OCI-LY7 (cell line): ENCODE data around the gene BIRC2. TPM values are rescaled to one million over a fixed set of nuclear protein-coding genes. Genes with fewer than 3 reads are reported as not detected.
"Not testable (repeated sequence)": the region's sequence is repeated elsewhere in the genome, so short reads cannot be mapped to it uniquely, and the experiment has no call there.

Source experiments
- Bru-seq: library from RNA; stranded (reverse); fragments of 400-500 nt; gene quantifications from one replicate; lab custom pipeline; 2021; lab: Mats Ljungman, UMichigan
- BruChase-seq, 2 experiments: library from RNA; stranded (reverse); fragments of 400-500 nt; gene quantifications; one replicate each; lab custom pipeline; 2021; lab: Mats Ljungman, UMichigan
- BruUV-seq: library from RNA; stranded (reverse); fragments of 400-500 nt; replicated peaks from 2 replicates; lab custom pipeline; 2021; lab: Mats Ljungman, UMichigan
- CTCF ChIA-PET: fragments of 300-600 bp; sonication (Branson Sonifier 250); formaldehyde crosslinking; loops from one replicate; lab custom pipeline; 2022; ENCODE audit warnings: antibody characterized with exemption; ENCODE audit not compliant: unreplicated experiment; lab: Charles Lee
- POLR2A ChIA-PET: fragments of 300-600 bp; sonication (Branson Sonifier 250); formaldehyde crosslinking; loops from one replicate; lab custom pipeline; 2022; ENCODE audit warnings: antibody characterized with exemption; lab: Charles Lee
- DNase-seq: peaks from one replicate; pipeline ENCODE4 v3.0.0-alpha.2; 2015; ENCODE audit warnings: low spot score
- H2AFZ ChIP-seq: fragments of 200-600 bp; sonication (generic), shearing (Covaris generic); 2 replicates; pipeline ENCODE4 v1.6.1; 2014; ENCODE audit warnings: mild to moderate bottlenecking, antibody characterized with exemption, low read length, moderate library complexity
- H3K27ac ChIP-seq: fragments of 200-600 bp; sonication (generic); 2 replicates; pipeline ENCODE4 v1.5.1; 2014; ENCODE audit warnings: mixed run types, low read depth, mild to moderate bottlenecking, moderate library complexity, low read length, inconsistent platforms; ENCODE audit not compliant: poor library complexity, severe bottlenecking
- H3K36me3 ChIP-seq: fragments of 200-600 bp; sonication (generic); 2 replicates; pipeline ENCODE4 v1.6.1; 2014; ENCODE audit warnings: mild to moderate bottlenecking, antibody characterized with exemption, low read length, moderate library complexity, mixed read lengths; ENCODE audit not compliant: insufficient read depth
- H3K4me1 ChIP-seq: fragments of 200-600 bp; sonication (generic); 2 replicates; pipeline ENCODE4 v1.5.1; 2014; ENCODE audit warnings: mild to moderate bottlenecking, low read length; ENCODE audit not compliant: insufficient read depth, poor library complexity, severe bottlenecking
- H3K4me2 ChIP-seq: fragments of 200-600 bp; sonication (generic); 2 replicates; pipeline ENCODE4 v1.6.1; 2014; ENCODE audit warnings: mild to moderate bottlenecking, low read length
- H3K4me3 ChIP-seq: fragments of 200-600 bp; sonication (generic); 2 replicates; pipeline ENCODE4 v1.5.1; 2014; ENCODE audit warnings: mild to moderate bottlenecking, low read depth, low read length; ENCODE audit not compliant: poor library complexity, severe bottlenecking
- H3K79me2 ChIP-seq: fragments of 200-600 bp; sonication (generic); 2 replicates; pipeline ENCODE4 v1.6.1; 2016; ENCODE audit warnings: low read depth, mild to moderate bottlenecking, low read length, moderate library complexity, mixed read lengths; ENCODE audit not compliant: insufficient read depth
- H3K9me2 ChIP-seq: fragments of 200-600 bp; sonication (generic); 2 replicates; pipeline ENCODE4 v1.6.1; 2016; ENCODE audit warnings: mild to moderate bottlenecking, low read length, mixed read lengths; ENCODE audit not compliant: insufficient read depth
- H3K9me3 ChIP-seq: fragments of 200-600 bp; sonication (generic); 2 replicates; pipeline ENCODE4 v1.6.1; 2014; ENCODE audit warnings: mild to moderate bottlenecking, mixed run types, low read length, mixed read lengths
- H4K20me1 ChIP-seq: fragments of 200-600 bp; sonication (generic); 2 replicates; pipeline ENCODE4 v1.6.1; 2014; ENCODE audit warnings: mild to moderate bottlenecking, antibody characterized with exemption, low read length, moderate library complexity, mixed read lengths; ENCODE audit not compliant: insufficient read depth
- EZH2phosphoT487 ChIP-seq: fragments of 200-600 bp; sonication (generic); IDR thresholded peaks from 2 replicates; pipeline ENCODE4 v1.6.1; 2018; ENCODE audit warnings: low read depth, borderline replicate concordance, mild to moderate bottlenecking, mixed run types, antibody characterized with exemption, low read length, moderate library complexity, mixed read lengths
- intact Hi-C: fragments of 100-400 bp; cut with micrococcal nuclease; formaldehyde crosslinking; loops from one replicate; pipeline ENCODE4 v1.10.0; 2022; ENCODE audit not compliant: unreplicated experiment
- long read RNA-seq: library from polyadenylated mRNA; stranded (forward); transcript quantifications from one replicate; pipeline ENCODE4 v2.0.0, GENCODE V29; 2022
- total RNA-seq, 2 experiments: library from RNA; depleted of rRNA in 1 of 2; stranded (reverse); fragments of >200 nt in 1 of 2; shearing (Covaris generic) in 1 of 2; gene quantifications; 2 replicates each; pipeline ENCODE4 v1.2.3, GENCODE V29; 2014 to 2022
- TF ChIP-seq, protein P1 (sequence below): fragments of 200-600 bp; sonication (generic); conservative IDR thresholded peaks from 2 replicates; pipeline ENCODE4 v1.5.1; 2014; ENCODE audit warnings: mild to moderate bottlenecking, antibody characterized with exemption, low read length, moderate library complexity, mixed read lengths

BIRC2 gene
- total RNA-seq (2014; rRNA removed; shearing (Covaris generic)) (32.6 and 38.0 TPM in 2 replicates), total RNA-seq (2022) (36.1 and 40.7 TPM in 2 replicates), Bru-seq, nascent RNA (percentile 86 among the genes with signal in this experiment), BruChase-seq, experiment 1, labeled RNA remaining after a 6-hour chase (percentile 87 among the genes with signal in this experiment), BruChase-seq, experiment 2, labeled RNA remaining after a 2-hour chase (percentile 91 among the genes with signal in this experiment)
- long read RNA-seq, full-length matches to known transcripts: 67 of 105 reads
- long read RNA-seq, partial matches to known transcripts: 21 of 105 reads
- long read RNA-seq, other reads (novel, unspliced or antisense): 17 of 105 reads

DNA sequence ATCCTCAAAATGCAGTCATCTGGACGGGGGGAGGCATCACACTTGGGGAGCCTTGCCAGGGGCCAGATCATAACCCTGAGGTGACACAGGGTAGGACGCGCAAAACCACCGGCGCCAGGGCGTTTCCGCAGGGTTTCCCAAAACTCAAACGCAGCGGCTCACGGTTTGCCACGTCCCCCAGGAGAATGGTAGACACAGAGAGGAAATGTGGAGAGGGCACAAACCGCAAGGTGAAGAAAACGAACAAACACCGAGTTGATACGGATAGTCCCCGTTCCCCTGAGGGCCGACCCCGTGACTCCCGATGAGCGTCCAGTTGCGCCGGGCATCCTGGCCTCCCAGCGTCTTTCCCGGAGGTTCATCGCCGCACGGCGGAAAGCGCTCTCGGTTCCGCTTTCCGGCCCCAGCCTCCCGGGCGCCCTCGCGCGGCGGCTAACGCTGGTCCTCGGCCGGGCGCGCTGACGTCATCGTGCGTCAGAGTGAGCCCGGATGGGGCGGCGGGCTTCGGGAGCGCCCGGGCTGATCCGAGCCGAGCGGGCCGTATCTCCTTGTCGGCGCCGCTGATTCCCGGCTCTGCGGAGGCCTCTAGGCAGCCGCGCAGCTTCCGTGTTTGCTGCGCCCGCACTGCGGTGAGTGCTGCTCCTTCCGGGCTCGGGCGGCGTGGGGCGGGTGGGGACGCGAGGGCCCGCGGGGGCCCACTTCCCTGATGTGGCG is at the start of gene BIRC2:
BIRC2 (plus strand) TSS at position 467 of the 714 bp plus-strand sequence. CDS start 2,641 bp downstream, outside the sequence.
- Histone ChIP-seq H3K9me3 (no peaks in the 10 kb centered on the region), H4K20me1 (no peaks in the 10 kb centered on the region), H3K79me2 (peaks cover 36% of the 10 kb centered on the region), H3K36me3 (peaks cover 25% of the 10 kb centered on the region), H3K27ac (peak within 1 kb of the TSS; percentile 78), H3K9me2 (no peaks in the 10 kb centered on the region), H2AFZ (peak within 1 kb of the TSS; percentile 81), H3K4me2 (peak within 1 kb of the TSS; percentile 89), H3K4me3 (peak within 1 kb of the TSS; percentile 76), H3K4me1 (peaks cover 25% of the 10 kb centered on the region)
- TF ChIP-seq EZH2phosphoT487: no peak
- TF ChIP-seq, protein P1, sequence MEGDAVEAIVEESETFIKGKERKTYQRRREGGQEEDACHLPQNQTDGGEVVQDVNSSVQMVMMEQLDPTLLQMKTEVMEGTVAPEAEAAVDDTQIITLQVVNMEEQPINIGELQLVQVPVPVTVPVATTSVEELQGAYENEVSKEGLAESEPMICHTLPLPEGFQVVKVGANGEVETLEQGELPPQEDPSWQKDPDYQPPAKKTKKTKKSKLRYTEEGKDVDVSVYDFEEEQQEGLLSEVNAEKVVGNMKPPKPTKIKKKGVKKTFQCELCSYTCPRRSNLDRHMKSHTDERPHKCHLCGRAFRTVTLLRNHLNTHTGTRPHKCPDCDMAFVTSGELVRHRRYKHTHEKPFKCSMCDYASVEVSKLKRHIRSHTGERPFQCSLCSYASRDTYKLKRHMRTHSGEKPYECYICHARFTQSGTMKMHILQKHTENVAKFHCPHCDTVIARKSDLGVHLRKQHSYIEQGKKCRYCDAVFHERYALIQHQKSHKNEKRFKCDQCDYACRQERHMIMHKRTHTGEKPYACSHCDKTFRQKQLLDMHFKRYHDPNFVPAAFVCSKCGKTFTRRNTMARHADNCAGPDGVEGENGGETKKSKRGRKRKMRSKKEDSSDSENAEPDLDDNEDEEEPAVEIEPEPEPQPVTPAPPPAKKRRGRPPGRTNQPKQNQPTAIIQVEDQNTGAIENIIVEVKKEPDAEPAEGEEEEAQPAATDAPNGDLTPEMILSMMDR: peak; percentile 75
- ChIA-PET CTCF (no interaction called here), POLR2A (interaction anchor here (0.7 kb wide), 2 partner anchors 26 to 190 kb away, joined by 3 to 4 read pairs; no protein-coding TSS in a partner anchor)
- no TSS peak for BruUV-seq
- DNase-seq: peak; percentile 95
- intact Hi-C loops: loop anchor here (1.0 to 2.0 kb wide), 5 partner anchors 26 to 148 kb away; partner anchors contain the start of genes BIRC3 and TMEM123

DNA sequence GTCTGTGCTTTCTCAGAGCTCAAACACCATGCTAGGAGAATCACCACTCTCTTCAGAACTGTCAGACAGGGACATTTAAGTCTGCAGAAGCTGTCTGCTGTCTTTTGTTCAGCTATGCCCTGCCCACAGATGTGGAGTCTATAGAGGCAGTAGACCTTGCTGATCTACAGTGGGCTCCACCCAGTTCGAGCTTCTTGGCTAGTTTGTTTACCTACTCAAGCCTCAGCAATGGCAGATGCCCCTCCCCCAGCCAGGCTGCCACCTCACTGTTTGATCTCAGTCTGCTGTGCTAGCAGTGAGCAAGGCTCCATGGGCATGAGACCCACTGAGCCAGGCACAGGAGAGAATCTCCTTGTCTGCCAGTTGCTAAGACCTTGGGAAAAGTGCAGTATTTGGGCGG is 46.2 kb upstream of the BIRC2 start:
- POLR2A ChIA-PET, H3K4me3 ChIP-seq, H2AFZ ChIP-seq, intact Hi-C loops, H4K20me1 ChIP-seq, H3K27ac ChIP-seq, DNase-seq, CTCF ChIA-PET, H3K79me2 ChIP-seq, H3K36me3 ChIP-seq, H3K4me2 ChIP-seq, BruUV-seq, H3K9me2 ChIP-seq: not testable (repeated sequence)
- Histone ChIP-seq H3K9me3 (peaks cover 22% of the 10 kb centered on the region), H3K4me1 (peaks cover 14% of the 10 kb centered on the region)

DNA sequence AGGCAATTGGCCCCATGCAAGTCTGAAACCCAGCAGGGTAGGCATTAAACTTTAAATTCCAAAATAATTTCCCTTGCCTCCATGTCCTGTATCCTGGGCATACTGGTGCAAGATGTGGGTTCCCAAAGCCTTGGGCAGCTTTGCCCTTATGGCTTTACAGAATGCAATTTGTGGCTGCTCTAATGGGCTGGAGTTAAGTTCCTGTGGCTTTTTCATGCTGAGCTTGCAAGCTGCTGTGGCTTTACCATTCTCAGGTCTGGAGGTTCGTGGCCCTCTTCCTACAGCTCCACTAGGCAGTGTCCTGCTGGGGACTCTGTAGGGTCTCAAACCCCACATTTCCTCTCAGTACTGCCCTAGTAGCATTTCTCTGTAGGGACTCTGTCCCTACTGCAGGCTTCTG is 44.8 kb upstream of the BIRC2 start:
- no peak overlapping the region for H2AFZ ChIP-seq
- no peaks in the 10 kb centered on the region for H3K79me2 ChIP-seq
- peaks cover 28% of the 10 kb centered on the region for H3K4me1 ChIP-seq
- peaks cover 4% of the 10 kb centered on the region; the same call in 1 of the 2 replicates for H3K36me3 ChIP-seq
- H4K20me1 ChIP-seq: no peaks in the 10 kb centered on the region
- BruUV-seq: no TSS peak
- H3K27ac ChIP-seq: no peak overlapping the region
- no peak overlapping the region for H3K4me3 ChIP-seq
- no peaks in the 10 kb centered on the region for H3K9me2 ChIP-seq
- intact Hi-C loops: no loop called here
- ChIA-PET POLR2A (interaction anchor here (1.2 to 1.4 kb wide), 2 partner anchors 9 to 12 kb away, joined by 3 to 4 read pairs; no protein-coding TSS in a partner anchor), CTCF (no interaction called here)
- no peak for DNase-seq
- peaks cover 22% of the 10 kb centered on the region for H3K9me3 ChIP-seq
- TF ChIP-seq, protein P1: no peak
- no peak for TF ChIP-seq EZH2phosphoT487
- no peak overlapping the region for H3K4me2 ChIP-seq
